ENCODE measurements around the gene ADORA2A.

ADORA2A gene

GRCh38 chr22:24417200-24417599, 10.2 kb upstream of the ADORA2A start:
- no peak for TF ChIP-seq FOXP2 (optimal IDR thresholded peaks at IDR 0.05; ENCODE audit: borderline replicate concordance, extremely low read depth, extremely low read length, insufficient read depth)
- TF ChIP-seq REST (IDR thresholded peaks at IDR 0.05; ENCODE audit: insufficient read depth in 1 of 2, low read depth in 2 of 2, low read length in 2 of 2), result no peak

- TF ChIP-seq FOXP2 (optimal IDR thresholded peaks at IDR 0.05; ENCODE audit: borderline replicate concordance, extremely low read depth, extremely low read length, insufficient read depth) (no peak), REST (IDR thresholded peaks at IDR 0.05; ENCODE audit: insufficient read depth in 1 of 2, low read depth in 2 of 2, low read length in 2 of 2) (no peak), SIN3A (IDR thresholded peaks at IDR 0.05; ENCODE audit: borderline replicate concordance, insufficient read depth, low read length) (no peak), POLR2AphosphoS5 (IDR thresholded peaks at IDR 0.05; ENCODE audit: low read depth, low read length) (no peak), TAF1 (IDR thresholded peaks at IDR 0.05; ENCODE audit: borderline replicate concordance, insufficient read depth, low read length) (no peak)
Observed at GRCh38 chr22:24417901-24418641, 9.3 kb upstream of the ADORA2A start.

- no peak for TF ChIP-seq POLR2AphosphoS5 (IDR thresholded peaks at IDR 0.05; ENCODE audit: low read depth, low read length)
Observed at GRCh38 chr22:24418786-24419474, 8.5 kb upstream of the ADORA2A start.

- TF ChIP-seq FOXP2 (optimal IDR thresholded peaks at IDR 0.05; ENCODE audit: borderline replicate concordance, extremely low read depth, extremely low read length, insufficient read depth), result no peak
- no peak for TF ChIP-seq REST (IDR thresholded peaks at IDR 0.05; ENCODE audit: insufficient read depth in 1 of 2, low read depth in 2 of 2, low read length in 2 of 2)
Observed at GRCh38 chr22:24419475-24419850, 7.9 kb upstream of the ADORA2A start.

- TF ChIP-seq POLR2AphosphoS5 (IDR thresholded peaks at IDR 0.05; ENCODE audit: low read depth, low read length), result no peak
- TF ChIP-seq REST (IDR thresholded peaks at IDR 0.05; ENCODE audit: insufficient read depth in 1 of 2, low read depth in 2 of 2, low read length in 2 of 2), result no peak
- no peak for TF ChIP-seq FOXP2 (optimal IDR thresholded peaks at IDR 0.05; ENCODE audit: borderline replicate concordance, extremely low read depth, extremely low read length, insufficient read depth)
- TF ChIP-seq TAF1 (IDR thresholded peaks at IDR 0.05; ENCODE audit: borderline replicate concordance, insufficient read depth, low read length), result no peak
- TF ChIP-seq SIN3A (IDR thresholded peaks at IDR 0.05; ENCODE audit: borderline replicate concordance, insufficient read depth, low read length), result no peak
Observed at GRCh38 chr22:24420072-24420976, 7.1 kb upstream of the ADORA2A start.

Measured in PFSK-1 (cell line).